ENCODE results near the gene SELENOW.

Gene SELENOW

GRCh38 chr19:47820410-47820809 lies 41.9 kb downstream of the SELENOW start:
- no peak overlapping the region for H3K4me2 ChIP-seq (ENCODE audit: low read depth, low read length, poor library complexity, severe bottlenecking)
- no peaks in the 10 kb centered on the region for H4K20me1 ChIP-seq (ENCODE audit: low read depth, low read length)
- H3K79me2 ChIP-seq (ENCODE audit: insufficient read depth, low read length), result no peaks in the 10 kb centered on the region
- H3K9me2 ChIP-seq (replicated peaks; ENCODE audit: insufficient read depth, low read length), result no peaks in the 10 kb centered on the region
- H3K36me3 ChIP-seq (ENCODE audit: low read length), result no peaks in the 10 kb centered on the region
- H3K9ac ChIP-seq (ENCODE audit: low read length), result no peak overlapping the region
- H3K9me3 ChIP-seq (ENCODE audit: insufficient read depth, low read length), result no peaks in the 10 kb centered on the region
- no peak overlapping the region for H2AFZ ChIP-seq (ENCODE audit: low read depth, low read length, severe bottlenecking)
- no peak overlapping the region for H3K4me3 ChIP-seq (ENCODE audit: insufficient read depth, low read length, poor library complexity, severe bottlenecking)
- no peaks in the 10 kb centered on the region for H3K27me3 ChIP-seq (ENCODE audit: low read length)
- no peak for TF ChIP-seq EZH2phosphoT487 (conservative IDR thresholded peaks at IDR 0.05; ENCODE audit: low read length)
- TF ChIP-seq CTCF (IDR thresholded peaks at IDR 0.05; ENCODE audit: insufficient read depth, low read length, poor library complexity, severe bottlenecking), result no peak
- no peak overlapping the region for H3K27ac ChIP-seq (ENCODE audit: low read depth, low read length)
- H3F3A ChIP-seq (ENCODE audit: insufficient read depth), result no peaks in the 10 kb centered on the region

- no peak within 1 kb of the TSS for H3K9ac ChIP-seq (ENCODE audit: low read length)
- no peak within 1 kb of the TSS for H3K4me2 ChIP-seq (ENCODE audit: low read depth, low read length, poor library complexity, severe bottlenecking)
- TF ChIP-seq CTCF (IDR thresholded peaks at IDR 0.05; ENCODE audit: insufficient read depth, low read length, poor library complexity, severe bottlenecking) (no peak), EZH2phosphoT487 (conservative IDR thresholded peaks at IDR 0.05; ENCODE audit: low read length) (no peak)
- no peak within 1 kb of the TSS for H3K27ac ChIP-seq (ENCODE audit: low read depth, low read length)
- H3K36me3 ChIP-seq (ENCODE audit: low read length), result no peaks in the 10 kb centered on the region
- no peak within 1 kb of the TSS for H3K4me3 ChIP-seq (ENCODE audit: insufficient read depth, low read length, poor library complexity, severe bottlenecking)
- no peaks in the 10 kb centered on the region for H3K9me2 ChIP-seq (replicated peaks; ENCODE audit: insufficient read depth, low read length)
- no peaks in the 10 kb centered on the region for H3K9me3 ChIP-seq (ENCODE audit: insufficient read depth, low read length)
- H3F3A ChIP-seq (ENCODE audit: insufficient read depth), result no peaks in the 10 kb centered on the region
- H2AFZ ChIP-seq (ENCODE audit: low read depth, low read length, severe bottlenecking), result no peak within 1 kb of the TSS
- no peaks in the 10 kb centered on the region for H3K27me3 ChIP-seq (ENCODE audit: low read length)
- H3K79me2 ChIP-seq (ENCODE audit: insufficient read depth, low read length), result no peaks in the 10 kb centered on the region
- H4K20me1 ChIP-seq (ENCODE audit: low read depth, low read length), result no peaks in the 10 kb centered on the region
These were observed 43.0 kb downstream of the SELENOW start, which contains the start of gene CRX for GRCh38 chr19:47821460-47822020. CRX (plus strand) TSS chr19:47821937; CDS start chr19:47834444, 12,507 bp downstream.

GRCh38 chr19:47824396-47824795 lies 45.9 kb downstream of the SELENOW start:
- TF ChIP-seq CTCF (IDR thresholded peaks at IDR 0.05; ENCODE audit: insufficient read depth, low read length, poor library complexity, severe bottlenecking), result no peak
- no peak for TF ChIP-seq EZH2phosphoT487 (conservative IDR thresholded peaks at IDR 0.05; ENCODE audit: low read length)
- no peak overlapping the region for H3K4me3 ChIP-seq (ENCODE audit: insufficient read depth, low read length, poor library complexity, severe bottlenecking)
- no peak overlapping the region for H3K27ac ChIP-seq (ENCODE audit: low read depth, low read length)
- H3F3A ChIP-seq (ENCODE audit: insufficient read depth), result no peaks in the 10 kb centered on the region
- no peaks in the 10 kb centered on the region for H3K9me2 ChIP-seq (replicated peaks; ENCODE audit: insufficient read depth, low read length)
- no peak overlapping the region for H3K4me2 ChIP-seq (ENCODE audit: low read depth, low read length, poor library complexity, severe bottlenecking)
- no peaks in the 10 kb centered on the region for H3K27me3 ChIP-seq (ENCODE audit: low read length)
- no peak overlapping the region for H3K9ac ChIP-seq (ENCODE audit: low read length)
- no peaks in the 10 kb centered on the region for H3K79me2 ChIP-seq (ENCODE audit: insufficient read depth, low read length)
- no peaks in the 10 kb centered on the region for H3K9me3 ChIP-seq (ENCODE audit: insufficient read depth, low read length)
- no peaks in the 10 kb centered on the region for H3K36me3 ChIP-seq (ENCODE audit: low read length)
- no peak overlapping the region for H2AFZ ChIP-seq (ENCODE audit: low read depth, low read length, severe bottlenecking)
- no peaks in the 10 kb centered on the region for H4K20me1 ChIP-seq (ENCODE audit: low read depth, low read length)

Measured in SU-DHL-6 (cell line).